IMR-90 (cell line): ENCODE measurements around the gene PPP1R12B. TPM values are rescaled to one million over a fixed set of nuclear protein-coding genes. Genes with fewer than 3 reads are reported as not detected.

Experiments used
- ATAC-seq: fragments of 200-7000 bp; cut with Tn5 transposase; 2 replicates; pipeline ENCODE4 v1.9.1; 2020; ENCODE audit warnings: low read depth, mild to moderate bottlenecking, moderate library complexity
- BruUV-seq: library from RNA; stranded (reverse); fragments of 400-500 nt; replicated peaks from 2 replicates; lab custom pipeline; 2021; lab: Mats Ljungman, UMichigan
- CTCF ChIA-PET: fragments of 300-600 bp; formaldehyde crosslinking; extraction: SDS; loops from one replicate; lab custom pipeline; 2021; ENCODE audit warnings: antibody characterized with exemption; lab: Yijun Ruan, JAX
- POLR2A ChIA-PET: fragments of 300-600 bp; sonication (Branson Sonifier 250); formaldehyde crosslinking; loops from one replicate; lab custom pipeline; 2022; ENCODE audit warnings: antibody characterized with exemption; ENCODE audit not compliant: unreplicated experiment; lab: Charles Lee
- DNase-seq: peaks from one replicate; pipeline ENCODE4 v3.0.0; 2013
- H2AFZ ChIP-seq: replicated peaks from 2 replicates; pipeline ENCODE3; 2013; ENCODE audit warnings: low read length, mild to moderate bottlenecking; ENCODE audit not compliant: poor library complexity
- H2AK5ac ChIP-seq: 2 replicates; pipeline ENCODE4 v1.6.1; 2013; ENCODE audit warnings: low read depth, low read length, inconsistent platforms
- H2AK9ac ChIP-seq: replicated peaks from 2 replicates; pipeline ENCODE3; 2013; ENCODE audit warnings: mild to moderate bottlenecking, low read depth, low read length, moderate library complexity; ENCODE audit not compliant: poor library complexity
- H2BK120ac ChIP-seq: 2 replicates; pipeline ENCODE4 v1.6.1; 2013; ENCODE audit warnings: low read depth, low read length, inconsistent platforms
- H2BK15ac ChIP-seq: 3 replicates; pipeline ENCODE4 v1.6.1; 2013; ENCODE audit warnings: low read depth, low read length, inconsistent platforms
- H2BK20ac ChIP-seq: 2 replicates; pipeline ENCODE4 v1.6.1; 2013; ENCODE audit warnings: low read depth, mild to moderate bottlenecking, inconsistent platforms, low read length, moderate library complexity
- H2BK5ac ChIP-seq: 2 replicates; pipeline ENCODE4 v1.6.1; 2013; ENCODE audit warnings: mild to moderate bottlenecking, low read depth, low read length, inconsistent platforms; ENCODE audit not compliant: poor library complexity, severe bottlenecking
- H3K14ac ChIP-seq: replicated peaks from 2 replicates; pipeline ENCODE4 v1.6.1; 2013; ENCODE audit warnings: low read depth, low read length, inconsistent platforms
- H3K18ac ChIP-seq: 2 replicates; pipeline ENCODE4 v1.6.1; 2013; ENCODE audit warnings: low read depth, low read length, control low read depth
- H3K23ac ChIP-seq: 2 replicates; pipeline ENCODE4 v1.6.1; 2013; ENCODE audit warnings: low read depth, low read length, inconsistent platforms
- H3K27ac ChIP-seq: 2 replicates; pipeline ENCODE4 v1.5.1; 2013; ENCODE audit warnings: mild to moderate bottlenecking, control low read depth, low read length; ENCODE audit not compliant: insufficient read depth
- H3K27me3 ChIP-seq: 2 replicates; pipeline ENCODE4 v1.6.1; 2013; ENCODE audit warnings: low read length; ENCODE audit not compliant: control insufficient read depth, insufficient read depth
- H3K36me3 ChIP-seq: 2 replicates; pipeline ENCODE4 v1.6.1; 2013; ENCODE audit warnings: low read length, mixed read lengths; ENCODE audit not compliant: control insufficient read depth, insufficient read depth
- H3K4ac ChIP-seq: 2 replicates; pipeline ENCODE4 v1.6.1; 2013; ENCODE audit warnings: low read depth, low read length, inconsistent platforms
- H3K4me1 ChIP-seq: 2 replicates; pipeline ENCODE4 v1.6.1; 2013; ENCODE audit warnings: low read length, mixed read lengths; ENCODE audit not compliant: control insufficient read depth, insufficient read depth
- H3K4me2 ChIP-seq: 2 replicates; pipeline ENCODE4 v1.6.1; 2013; ENCODE audit warnings: low read depth, mild to moderate bottlenecking, control low read depth, low read length, moderate library complexity
- H3K4me3 ChIP-seq: 2 replicates; pipeline ENCODE4 v1.5.1; 2013; ENCODE audit warnings: low read depth, mild to moderate bottlenecking, control low read depth, low read length, moderate library complexity; ENCODE audit not compliant: insufficient read depth
- H3K56ac ChIP-seq: 2 replicates; pipeline ENCODE4 v1.6.1; 2013; ENCODE audit warnings: low read length, inconsistent platforms; ENCODE audit not compliant: insufficient read depth; ENCODE audit errors: extremely low read depth
- H3K79me1 ChIP-seq, 2 experiments: 2 replicates each; pipeline ENCODE4 v1.6.1; 2013; ENCODE audit warnings: low read length in 2 of 2, inconsistent platforms in 1 of 2, low read depth in 1 of 2
- H3K9ac ChIP-seq: 2 replicates; pipeline ENCODE4 v1.6.1; 2013; ENCODE audit warnings: low read depth, low read length, control low read depth
- H3K9me1 ChIP-seq: 2 replicates; pipeline ENCODE4 v1.6.1; 2013; ENCODE audit warnings: low read length, inconsistent platforms; ENCODE audit not compliant: insufficient read depth
- H3K9me3 ChIP-seq: 2 replicates; pipeline ENCODE4 v1.6.1; 2013; ENCODE audit warnings: low read length; ENCODE audit not compliant: control insufficient read depth, insufficient read depth
- H4K20me1 ChIP-seq: 2 replicates; pipeline ENCODE4 v1.6.1; 2013; ENCODE audit warnings: low read length, inconsistent platforms; ENCODE audit not compliant: insufficient read depth
- H4K5ac ChIP-seq: 2 replicates; pipeline ENCODE4 v1.6.1; 2013; ENCODE audit warnings: mild to moderate bottlenecking, low read depth, low read length, control low read depth
- H4K8ac ChIP-seq, 2 experiments: 2 replicates each; pipeline ENCODE4 v1.6.1; 2013; ENCODE audit warnings: low read depth in 2 of 2, low read length in 2 of 2, control low read depth in 1 of 2, inconsistent platforms in 1 of 2
- H4K91ac ChIP-seq: 2 replicates; pipeline ENCODE4 v1.6.1; 2013; ENCODE audit warnings: low read depth, low read length, inconsistent platforms; ENCODE audit not compliant: insufficient read depth
- BHLHE40 ChIP-seq: fragments of 150-350 bp; IDR thresholded peaks from 2 replicates; pipeline ENCODE4 v1.6.1; 2016; ENCODE audit warnings: mild to moderate bottlenecking, low read depth, low read length
- CEBPB ChIP-seq: IDR thresholded peaks from 2 replicates; pipeline ENCODE4 v1.6.1; 2012; ENCODE audit warnings: low read depth, low read length, improper control_type of control experiment
- CHD1 ChIP-seq: IDR thresholded peaks from 2 replicates; pipeline ENCODE4 v1.6.1; 2012; ENCODE audit warnings: low read depth, low read length, improper control_type of control experiment
- CTCF ChIP-seq: conservative IDR thresholded peaks from 2 replicates; pipeline ENCODE4 v1.5.1; 2012; ENCODE audit warnings: mild to moderate bottlenecking, low read depth, low read length, improper control_type of control experiment
- ELK1 ChIP-seq: fragments of 150-350 bp; IDR thresholded peaks from 2 replicates; pipeline ENCODE4 v1.6.1; 2016; ENCODE audit warnings: low read depth, mild to moderate bottlenecking, low read length, moderate library complexity, borderline replicate concordance
- MXI1 ChIP-seq: IDR thresholded peaks from 2 replicates; pipeline ENCODE4 v1.6.1; 2012; ENCODE audit warnings: low read depth, mild to moderate bottlenecking, low read length, moderate library complexity, borderline replicate concordance
- POLR2A ChIP-seq: IDR thresholded peaks from 2 replicates; pipeline ENCODE4 v1.6.1; 2012; ENCODE audit warnings: mild to moderate bottlenecking, low read depth, low read length
- RCOR1 ChIP-seq: IDR thresholded peaks from 2 replicates; pipeline ENCODE4 v1.6.1; 2012; ENCODE audit warnings: mild to moderate bottlenecking, low read length, improper control_type of control experiment; ENCODE audit not compliant: insufficient replicate concordance
- SMC3 ChIP-seq: fragments of 150-350 bp; IDR thresholded peaks from 2 replicates; pipeline ENCODE4 v1.6.1; 2016; ENCODE audit warnings: low read depth, mild to moderate bottlenecking, antibody characterized with exemption, low read length, moderate library complexity
- WGBS, 2 experiments: methylation state at CpG; one replicate each; pipeline versions ENCODE4 v1.1.5 to v1.1.7; 2013; ENCODE audit warnings: missing lambda C conversion rate in 2 of 2; ENCODE audit not compliant: insufficient read length in 1 of 2; ENCODE audit errors: extremely low coverage in 2 of 2; 5-methylcytosine and 5-hydroxymethylcytosine counted together
- dilution Hi-C: fragments of 300-500 bp; cut with HindIII; formaldehyde crosslinking; loops from one replicate; pipeline ENCODE4 v1.14.3; 2018; ENCODE audit warnings: low sequenced_read_pairs; ENCODE audit not compliant: unreplicated experiment
- in situ Hi-C: fragments of 300-500 bp; cut with MboI; formaldehyde crosslinking; loops from 3 replicates; pipeline ENCODE4 v1.14.3; 2019; ENCODE audit warnings: low sequenced_read_pairs, inconsistent platforms, mixed read lengths
- intact Hi-C: fragments of 100-400 bp; cut with micrococcal nuclease; formaldehyde crosslinking; loops from 2 replicates; pipeline ENCODE4 v1.10.0; 2022
- polyA plus RNA-seq, 3 experiments: library from polyadenylated mRNA; depleted of rRNA; stranded (reverse); fragments of >200 nt; gene quantifications; 2 replicates each; pipeline ENCODE4 v1.2.3, GENCODE V29; 2012; ENCODE audit warnings: low replicate concordance in 1 of 3
- total RNA-seq: library from RNA; depleted of rRNA; stranded (reverse); fragments of >200 nt; gene quantifications from 2 replicates; pipeline ENCODE4 v1.2.3, GENCODE V29; 2012
- TF ChIP-seq, protein P1 (sequence below): fragments of 150-350 bp; IDR thresholded peaks from 2 replicates; pipeline ENCODE4 v1.6.1; 2017; ENCODE audit warnings: mild to moderate bottlenecking, antibody characterized with exemption, low read length, low read depth

PPP1R12B gene
- total and polyA plus RNA-seq, 2 of the 4 experiments (the other 2 are of a cell fraction): 8.5 to 12.0 TPM

- in situ Hi-C loops: no loop called here
Observed at GRCh38 chr1:202624781-202625108, 276.2 kb downstream of the PPP1R12B start.

More at GRCh38 chr1:202624781-202625108, 276.2 kb downstream of the PPP1R12B start:
- Histone ChIP-seq H3K27me3 (no peaks in the 10 kb centered on the region), H4K20me1 (no peaks in the 10 kb centered on the region; the same call in 1 of the 2 replicates), H2BK15ac (peak overlapping the region; percentile 95; the same call in 2 of the 3 replicates), H2BK5ac (peak overlapping the region; percentile 99), H4K5ac (no peak overlapping the region), H3K36me3 (no peaks in the 10 kb centered on the region), H3K4ac (peak overlapping the region; percentile 73), H3K18ac (peak overlapping the region; percentile 43; the same call in 1 of the 2 replicates), H2AFZ (peak overlapping the region; percentile 85), H3K4me3 (no peak overlapping the region), H4K8ac (peak overlapping the region; percentile 9 to 66; a peak in 2 of 4 replicates), H2AK5ac (peak overlapping the region; percentile 100), H2BK120ac (peak overlapping the region; percentile 88), H3K4me1 (peaks cover 7% of the 10 kb centered on the region), H2BK20ac (peak overlapping the region; percentile 95), H2AK9ac (peak overlapping the region; percentile 93), H3K14ac (peak overlapping the region; percentile 97), H3K9me1 (peaks cover 22% of the 10 kb centered on the region), H3K9me3 (no peaks in the 10 kb centered on the region), H3K9ac (no peak overlapping the region), H4K91ac (peak overlapping the region; percentile 75), H3K23ac (peak overlapping the region; percentile 64), H3K56ac (no peak overlapping the region), H3K79me1 (peaks cover 0 to 7% of the 10 kb centered on the region in 2 experiments; a peak in 1 of 4 replicates), H3K4me2 (no peak overlapping the region), H3K27ac (no peak overlapping the region)
- no peak for TF ChIP-seq BHLHE40
- TF ChIP-seq ELK1: no peak
- no peak for TF ChIP-seq MXI1
- TF ChIP-seq POLR2A: no peak
- no peak for TF ChIP-seq CTCF
- TF ChIP-seq SMC3: no peak
- TF ChIP-seq, protein P1, sequence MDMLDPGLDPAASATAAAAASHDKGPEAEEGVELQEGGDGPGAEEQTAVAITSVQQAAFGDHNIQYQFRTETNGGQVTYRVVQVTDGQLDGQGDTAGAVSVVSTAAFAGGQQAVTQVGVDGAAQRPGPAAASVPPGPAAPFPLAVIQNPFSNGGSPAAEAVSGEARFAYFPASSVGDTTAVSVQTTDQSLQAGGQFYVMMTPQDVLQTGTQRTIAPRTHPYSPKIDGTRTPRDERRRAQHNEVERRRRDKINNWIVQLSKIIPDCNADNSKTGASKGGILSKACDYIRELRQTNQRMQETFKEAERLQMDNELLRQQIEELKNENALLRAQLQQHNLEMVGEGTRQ: no peak
- TF ChIP-seq CEBPB: no peak
- TF ChIP-seq RCOR1: no peak
- no peak for TF ChIP-seq CHD1
- CTCF ChIA-PET: interaction anchor here (1.0 kb wide), 1 partner anchor 160 kb away, joined by 3 read pairs; no protein-coding TSS in a partner anchor
- intact Hi-C loops: loop anchor here (1.0 to 5.0 kb wide), 2 partner anchors 123 to 282 kb away; partner anchors contain the start of gene UBE2T
- 77% methylated on average over 1 of the region's 1 CpG; no CpG with 5 or more reads in 1 of the 2 experiments for WGBS, 2 experiments
- peak; percentile 10 for DNase-seq
- dilution Hi-C loops: no loop called here
- POLR2A ChIA-PET: no interaction called here
- no peak for ATAC-seq
- no TSS peak for BruUV-seq
